GM12891 (cell line): ENCODE results near the gene RNPS1.

Source experiments
- POLR2A ChIP-seq: IDR thresholded peaks from 2 replicates; pipeline ENCODE4 v1.6.1; 2011; ENCODE audit warnings: low read depth, low read length, control low read depth
- POLR2AphosphoS5 ChIP-seq: IDR thresholded peaks from 2 replicates; pipeline ENCODE4 v1.6.1; 2011; ENCODE audit warnings: low read depth, low read length, control low read depth
- TAF1 ChIP-seq: IDR thresholded peaks from 2 replicates; pipeline ENCODE4 v1.6.1; 2011; ENCODE audit warnings: low read depth, low read length, control low read depth

DNA sequence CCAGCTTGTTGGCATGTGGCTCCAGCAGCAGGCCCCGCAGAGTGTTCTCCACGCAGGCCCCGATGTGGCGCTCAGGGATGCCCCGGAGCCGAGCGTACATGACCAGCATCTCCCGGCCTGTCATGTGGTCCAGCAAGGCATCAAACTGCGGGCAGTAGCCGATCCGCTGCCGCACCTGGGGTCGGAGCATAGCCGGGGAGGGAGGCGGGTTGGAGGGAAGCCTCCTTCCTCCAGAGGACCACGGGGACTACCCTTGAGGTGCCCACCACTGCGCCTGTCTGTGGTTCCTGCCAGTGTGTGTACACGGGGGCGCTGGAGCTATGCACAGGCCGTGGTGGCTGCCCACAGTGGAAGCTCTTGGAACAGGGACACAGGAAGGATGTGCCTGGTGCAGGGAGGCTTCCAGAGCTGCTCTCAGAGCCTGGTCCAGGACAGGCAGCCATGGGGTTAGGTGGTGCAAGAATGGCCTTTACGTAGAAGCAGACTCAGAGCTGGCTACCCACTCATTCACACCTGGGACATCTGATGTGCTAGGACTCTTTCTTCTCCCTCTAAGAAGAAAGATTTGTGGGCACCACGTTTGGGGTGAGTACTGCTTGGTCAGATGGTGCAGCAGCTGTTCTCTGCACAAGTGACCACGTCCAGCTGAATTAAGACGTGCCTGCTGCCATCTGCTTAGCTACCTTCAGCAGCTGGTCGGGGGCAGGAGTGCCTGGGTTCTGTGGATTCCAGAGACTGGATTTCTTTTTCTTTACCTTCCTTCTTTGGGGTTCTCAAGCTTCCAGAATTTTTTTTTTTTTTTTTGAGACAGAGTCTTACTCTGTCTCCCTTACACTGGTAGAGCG is 11.3 kb upstream of the RNPS1 start:
- TF ChIP-seq TAF1 (no peak), POLR2AphosphoS5 (no peak), POLR2A (no peak)
